ENCODE results near the gene NXNL1.

DNA sequence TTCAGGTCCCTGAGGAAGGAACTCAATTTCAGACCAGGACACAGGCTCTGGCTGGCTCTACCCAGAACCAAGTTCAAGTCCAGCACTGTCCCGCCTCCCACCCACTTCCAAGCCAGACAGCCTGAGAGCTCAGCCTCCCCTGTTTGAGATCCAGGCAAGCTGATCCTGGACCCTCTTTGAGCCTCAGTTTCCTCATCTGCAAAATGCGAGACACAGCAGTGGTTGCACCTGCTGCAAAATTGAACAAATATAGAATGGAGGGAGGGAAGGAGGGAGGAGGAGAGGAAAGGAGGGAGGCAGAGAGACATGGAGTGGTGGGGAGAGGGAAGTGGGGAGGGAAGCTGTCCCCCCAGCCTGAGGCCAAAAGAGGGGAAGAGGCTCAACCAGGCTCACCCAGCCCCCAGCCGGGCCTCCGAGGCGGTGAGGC lies 13.0 kb downstream of the NXNL1 start:
- TF ChIP-seq, protein P1, sequence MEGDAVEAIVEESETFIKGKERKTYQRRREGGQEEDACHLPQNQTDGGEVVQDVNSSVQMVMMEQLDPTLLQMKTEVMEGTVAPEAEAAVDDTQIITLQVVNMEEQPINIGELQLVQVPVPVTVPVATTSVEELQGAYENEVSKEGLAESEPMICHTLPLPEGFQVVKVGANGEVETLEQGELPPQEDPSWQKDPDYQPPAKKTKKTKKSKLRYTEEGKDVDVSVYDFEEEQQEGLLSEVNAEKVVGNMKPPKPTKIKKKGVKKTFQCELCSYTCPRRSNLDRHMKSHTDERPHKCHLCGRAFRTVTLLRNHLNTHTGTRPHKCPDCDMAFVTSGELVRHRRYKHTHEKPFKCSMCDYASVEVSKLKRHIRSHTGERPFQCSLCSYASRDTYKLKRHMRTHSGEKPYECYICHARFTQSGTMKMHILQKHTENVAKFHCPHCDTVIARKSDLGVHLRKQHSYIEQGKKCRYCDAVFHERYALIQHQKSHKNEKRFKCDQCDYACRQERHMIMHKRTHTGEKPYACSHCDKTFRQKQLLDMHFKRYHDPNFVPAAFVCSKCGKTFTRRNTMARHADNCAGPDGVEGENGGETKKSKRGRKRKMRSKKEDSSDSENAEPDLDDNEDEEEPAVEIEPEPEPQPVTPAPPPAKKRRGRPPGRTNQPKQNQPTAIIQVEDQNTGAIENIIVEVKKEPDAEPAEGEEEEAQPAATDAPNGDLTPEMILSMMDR (conservative IDR thresholded peaks at IDR 0.05), result no peak
- no peak for TF ChIP-seq ZFX (IDR thresholded peaks at IDR 0.05)

Data from C4-2B (cell line).